HG02970 (cell line): ENCODE measurements around the gene ALX4.

ENCODE experiments used
- ATAC-seq: cut with Tn5 transposase; IDR thresholded peaks from one replicate; pipeline ENCODE4 v1.9.1; 2021; ENCODE audit warnings: mild to moderate bottlenecking, moderate library complexity, moderate number of reproducible peaks; ENCODE audit not compliant: unreplicated experiment, low FRiP score

Gene ALX4

DNA sequence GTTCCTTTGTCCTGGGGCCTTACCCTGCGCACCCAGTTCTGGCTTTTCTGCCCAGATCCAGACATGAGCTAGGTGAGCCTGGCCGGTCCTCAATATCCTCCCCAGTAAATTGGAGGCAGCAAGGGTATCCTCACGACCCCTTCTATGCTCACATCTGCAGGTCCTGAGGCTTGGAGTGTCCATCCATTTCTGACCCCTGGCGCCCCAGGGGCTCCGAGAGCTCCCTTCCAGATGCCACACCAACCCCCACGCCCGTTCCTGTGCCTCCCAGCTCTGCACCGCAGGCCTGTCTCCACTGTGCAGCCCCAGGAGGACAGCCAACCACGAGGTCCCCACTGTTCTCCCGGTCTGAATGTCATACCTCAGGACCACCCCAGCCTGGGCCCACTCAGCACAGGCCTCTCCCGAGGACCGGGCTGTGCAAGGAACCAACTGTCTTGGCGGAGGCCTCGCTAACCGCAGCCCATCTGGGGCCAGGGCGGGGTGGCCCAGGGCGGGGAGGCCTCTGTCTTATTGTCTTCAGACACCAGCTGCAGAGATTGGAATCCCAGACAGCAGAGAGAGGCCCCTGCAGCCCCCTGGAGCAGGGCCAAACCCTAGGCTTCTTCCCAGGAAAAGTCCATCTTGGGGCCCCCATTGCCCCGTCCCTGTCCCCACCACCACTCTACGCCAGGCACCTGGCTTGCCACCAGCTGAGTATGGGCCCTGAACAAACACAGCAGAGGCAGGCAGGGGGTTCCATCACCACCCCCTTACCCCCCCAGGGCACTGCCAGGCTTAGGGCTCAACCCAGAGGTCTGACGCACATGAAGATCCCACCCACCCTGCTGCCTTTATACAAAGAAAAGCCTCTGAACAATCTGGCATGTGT lies 39.3 kb downstream of the ALX4 start:
- no peak for ATAC-seq

DNA sequence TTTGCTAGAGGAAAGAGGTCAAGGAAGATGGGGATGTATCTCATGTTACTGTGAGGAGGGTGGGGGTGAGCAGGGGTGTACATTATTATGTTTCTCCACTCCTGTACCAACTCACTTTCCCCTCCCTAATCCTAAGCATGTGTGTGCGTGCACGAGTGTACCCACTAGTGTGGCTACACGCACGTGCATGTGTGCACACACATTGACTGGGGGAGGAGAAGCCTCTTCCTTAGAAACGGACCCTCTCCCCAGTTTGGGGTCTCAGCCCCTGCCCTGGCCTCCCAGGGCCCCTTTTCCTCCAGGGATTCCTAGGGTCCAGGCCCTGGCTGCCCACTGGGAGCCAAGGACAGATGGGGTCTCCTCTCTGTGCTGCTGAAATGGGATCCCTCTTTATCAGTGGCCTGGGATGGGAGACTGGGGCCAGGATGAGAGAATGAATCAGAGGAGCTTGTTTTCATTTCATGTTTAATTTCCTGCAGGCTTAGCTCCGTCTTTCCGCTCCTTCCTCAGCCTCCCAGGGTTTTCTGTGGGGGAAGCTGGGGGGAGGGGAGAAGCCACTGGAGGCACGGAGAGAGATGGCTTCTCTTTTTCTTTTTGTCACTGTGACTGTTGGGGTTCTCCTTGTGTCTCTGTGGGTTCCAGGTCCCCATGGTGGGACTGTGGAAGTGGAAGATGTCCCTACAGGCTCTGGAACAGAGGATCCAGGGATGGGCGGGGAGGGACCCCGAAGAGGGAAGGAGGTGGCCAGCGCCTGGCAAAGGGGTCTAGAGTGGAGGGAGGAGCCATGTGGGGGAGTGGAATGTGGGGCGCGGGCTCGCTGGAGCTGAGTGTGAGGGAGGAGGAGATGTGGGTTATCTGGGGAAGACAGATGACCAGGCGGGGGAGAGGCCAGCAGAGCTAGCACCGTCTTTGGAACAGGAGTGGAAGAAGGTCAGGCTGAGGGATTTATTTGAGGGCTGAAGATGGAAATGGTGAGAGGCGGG lies 40.3 kb downstream of the ALX4 start:
- no peak for ATAC-seq

DNA sequence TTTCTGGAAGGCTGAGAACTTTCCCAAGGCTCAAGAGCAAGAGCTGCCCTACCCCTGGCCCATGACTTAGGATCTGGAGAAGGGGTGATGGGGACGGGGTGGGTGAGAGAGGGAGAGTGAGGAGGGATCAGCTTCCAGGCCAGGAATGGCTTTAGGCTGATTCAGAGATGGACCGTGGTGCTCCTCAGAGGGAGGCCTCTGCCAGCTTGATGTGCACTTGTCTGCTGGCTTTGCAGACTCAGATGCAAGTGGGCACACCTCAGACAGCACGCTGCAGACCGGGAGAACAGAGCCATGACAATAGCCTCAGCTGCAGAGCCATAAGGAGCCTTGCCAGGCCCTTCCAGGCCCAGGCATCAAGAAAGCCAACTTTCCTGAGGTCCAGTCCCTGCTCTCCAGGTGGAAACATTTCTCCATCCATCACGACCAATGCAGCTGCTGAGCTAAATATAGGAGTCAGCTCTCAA lies 41.3 kb downstream of the ALX4 start:
- ATAC-seq: no peak

DNA sequence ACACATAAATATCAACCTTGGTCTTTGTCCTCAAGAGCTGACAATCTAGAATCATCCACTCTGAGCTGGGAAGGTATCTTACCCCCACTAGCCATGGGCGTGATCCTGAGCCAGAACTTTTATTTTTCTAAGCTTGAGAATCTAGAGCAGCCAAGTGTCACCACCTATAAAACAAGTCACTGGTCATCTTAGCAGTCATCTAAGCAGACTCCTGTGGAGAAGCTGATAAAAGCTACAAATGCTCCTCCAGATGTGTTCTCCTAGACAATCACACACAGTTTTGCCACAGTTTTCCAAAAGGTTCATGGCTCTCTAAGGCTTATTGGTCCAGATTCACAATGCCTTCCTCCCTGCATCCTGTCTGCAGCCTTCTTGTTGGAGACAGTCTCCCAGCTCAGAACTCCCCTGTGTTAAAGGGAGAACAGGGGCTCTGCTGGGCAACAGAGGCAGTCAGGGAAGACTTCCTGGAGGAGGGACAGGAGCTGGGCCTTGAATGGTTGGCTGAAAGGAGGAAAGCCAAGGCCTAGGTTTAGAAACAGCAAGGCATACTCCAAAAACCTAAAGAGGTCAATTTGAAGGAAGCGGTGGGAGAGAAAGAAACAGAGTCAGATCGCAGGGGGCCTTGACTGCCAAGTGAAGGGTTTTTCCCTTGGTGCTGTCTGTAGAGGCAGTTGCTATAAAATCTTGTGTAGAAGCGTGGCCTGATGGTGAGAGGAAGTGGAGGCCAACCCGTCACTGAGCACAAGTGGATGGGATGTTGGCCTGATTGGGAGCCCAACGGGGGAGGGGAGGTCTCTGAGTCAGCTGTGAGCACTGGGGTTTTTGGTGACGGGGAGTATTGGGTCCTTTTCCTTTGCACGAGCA lies 42.0 kb downstream of the ALX4 start:
- ATAC-seq: no peak

DNA sequence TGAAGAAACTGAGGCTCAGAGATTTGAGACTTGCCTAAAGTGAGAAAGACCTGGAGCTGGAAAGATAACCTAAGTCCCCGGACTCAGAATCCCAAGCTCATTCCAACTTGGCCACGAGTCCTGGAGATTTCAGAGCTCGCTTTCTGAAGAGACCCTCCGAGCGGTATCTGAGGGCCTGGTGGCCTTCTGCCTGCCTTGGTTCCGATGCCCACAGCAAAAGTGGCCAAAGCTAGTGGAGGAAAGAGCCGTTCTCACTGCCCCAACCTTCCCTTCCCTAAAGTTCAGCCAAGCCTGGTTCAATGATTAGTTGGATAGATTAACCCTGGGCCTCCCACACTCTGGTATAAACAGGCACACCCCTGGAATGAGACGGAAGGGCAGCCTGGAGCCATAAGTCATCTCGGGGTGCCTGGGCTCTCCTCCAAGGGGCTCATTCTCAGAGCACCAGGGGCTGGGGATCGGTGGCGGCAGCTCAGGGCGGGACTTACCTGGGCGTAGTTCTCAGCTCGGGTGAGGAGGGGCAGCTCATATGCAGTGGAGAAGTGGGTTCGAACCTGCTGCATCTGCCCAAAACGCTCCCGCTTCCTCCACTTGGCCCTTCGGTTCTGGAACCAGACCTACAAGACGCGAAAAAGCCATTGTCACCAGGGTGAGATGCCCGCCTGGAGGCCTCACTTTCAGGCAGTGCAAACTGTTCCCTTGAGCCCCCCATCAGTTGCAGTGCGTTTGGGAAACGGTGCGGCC lies 42.8 kb downstream of the ALX4 start:
- no peak for ATAC-seq

DNA sequence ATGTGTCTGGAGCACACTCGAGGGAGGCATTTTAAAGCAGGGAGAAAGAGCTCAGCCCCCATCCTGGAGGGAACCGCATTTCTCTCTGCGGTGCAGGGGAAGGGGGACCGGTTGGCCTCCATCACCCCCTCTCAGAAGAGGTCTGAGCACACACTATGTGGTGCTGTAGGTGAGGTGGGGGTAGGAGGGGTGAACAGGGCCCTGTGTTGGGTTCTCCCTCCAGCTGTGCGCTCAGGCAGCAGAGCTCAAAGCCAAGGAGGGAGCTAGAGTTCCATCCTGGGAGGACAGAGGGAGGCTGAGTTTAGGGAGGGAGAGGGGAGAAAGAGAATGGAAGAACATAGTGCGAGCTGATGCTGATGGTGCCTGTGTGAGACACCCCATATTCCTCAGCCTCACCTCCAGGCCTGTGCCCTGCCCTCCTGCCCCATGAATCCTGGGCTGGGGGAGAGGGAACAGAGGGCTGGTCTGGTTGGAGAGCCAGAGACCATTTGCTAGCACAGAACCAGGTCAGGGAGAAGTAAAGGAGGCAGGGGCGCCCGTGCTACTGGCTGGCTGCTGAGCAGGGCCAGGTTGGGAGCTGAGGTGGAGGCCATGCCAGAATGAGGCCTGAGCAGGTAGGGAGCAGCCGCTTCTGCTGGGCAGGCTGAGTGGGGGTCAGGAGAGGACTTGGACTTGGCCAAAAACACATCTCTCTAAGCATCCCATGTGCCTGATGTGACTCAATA lies 43.7 kb downstream of the ALX4 start:
- no peak for ATAC-seq

DNA sequence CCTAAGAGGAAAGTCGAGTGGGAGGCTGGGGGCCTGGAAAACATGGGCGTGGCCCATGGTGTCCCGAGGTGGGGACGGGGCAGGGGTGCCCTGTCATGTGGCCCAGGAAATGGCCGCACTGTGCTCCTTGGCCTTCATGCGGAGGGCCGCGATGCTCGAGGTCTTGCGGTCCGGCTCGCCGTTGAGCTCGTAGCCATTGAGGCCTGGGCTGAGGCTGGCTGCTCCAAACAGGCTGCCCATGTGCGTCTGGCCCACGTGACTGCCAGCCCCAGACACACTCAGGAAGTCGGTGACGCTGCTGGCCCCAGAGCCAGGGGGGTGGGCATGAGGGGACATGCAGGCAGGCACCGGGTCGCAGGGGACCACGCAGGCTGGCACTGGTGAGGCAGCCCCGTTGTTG lies 45.2 kb downstream of the ALX4 start:
- no peak for ATAC-seq

DNA sequence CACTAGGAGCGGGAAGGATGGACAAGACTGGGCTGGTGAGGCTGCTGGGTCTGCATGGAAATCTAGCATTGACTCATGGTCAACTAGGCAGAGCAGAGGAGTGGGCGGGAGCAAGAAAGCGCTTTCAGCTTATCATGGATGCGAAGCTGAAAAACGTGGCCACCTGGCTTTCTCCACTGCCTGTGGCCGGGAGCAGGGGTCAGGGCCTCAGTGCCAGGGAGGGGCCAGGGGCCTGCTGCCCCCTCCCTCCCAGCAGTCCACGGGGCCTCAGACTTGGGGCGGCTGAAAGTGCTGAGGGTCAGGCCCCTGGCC lies 45.5 kb downstream of the ALX4 start:
- ATAC-seq: no peak

DNA sequence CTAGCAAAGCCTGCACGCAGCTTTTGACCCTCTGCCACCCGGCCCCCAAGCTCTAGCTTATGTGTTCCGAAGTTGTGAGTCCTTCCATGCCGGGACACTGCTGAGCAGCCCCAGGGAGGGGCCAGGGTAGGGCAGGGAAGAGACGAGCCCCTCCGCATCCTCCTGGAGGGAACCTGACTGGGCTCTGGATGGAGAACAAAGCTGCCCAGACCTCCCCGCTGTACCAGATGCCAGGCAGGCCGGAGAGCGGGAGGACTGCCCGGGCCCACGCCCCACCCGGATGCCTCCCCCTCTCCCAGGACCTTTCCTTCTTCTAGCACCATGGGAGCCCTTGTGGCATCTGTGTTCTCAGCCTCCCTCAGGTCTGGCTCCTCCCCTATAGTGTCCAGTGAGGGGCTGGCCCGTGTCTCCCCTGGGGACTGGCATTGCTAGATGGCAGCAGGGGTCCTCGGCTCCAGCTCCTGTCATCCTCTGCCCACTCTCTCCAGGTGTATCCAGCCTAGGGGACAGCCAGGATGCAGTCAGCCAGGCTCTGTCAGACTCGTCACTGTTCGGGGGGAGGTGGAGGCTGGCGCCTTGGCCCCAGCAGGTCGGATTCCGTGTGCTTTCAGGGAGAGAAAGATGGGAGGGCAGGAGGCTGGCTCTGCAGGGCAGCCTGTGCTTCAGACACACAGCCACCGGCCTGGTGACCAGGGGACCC lies 46.1 kb downstream of the ALX4 start:
- ATAC-seq: no peak

DNA sequence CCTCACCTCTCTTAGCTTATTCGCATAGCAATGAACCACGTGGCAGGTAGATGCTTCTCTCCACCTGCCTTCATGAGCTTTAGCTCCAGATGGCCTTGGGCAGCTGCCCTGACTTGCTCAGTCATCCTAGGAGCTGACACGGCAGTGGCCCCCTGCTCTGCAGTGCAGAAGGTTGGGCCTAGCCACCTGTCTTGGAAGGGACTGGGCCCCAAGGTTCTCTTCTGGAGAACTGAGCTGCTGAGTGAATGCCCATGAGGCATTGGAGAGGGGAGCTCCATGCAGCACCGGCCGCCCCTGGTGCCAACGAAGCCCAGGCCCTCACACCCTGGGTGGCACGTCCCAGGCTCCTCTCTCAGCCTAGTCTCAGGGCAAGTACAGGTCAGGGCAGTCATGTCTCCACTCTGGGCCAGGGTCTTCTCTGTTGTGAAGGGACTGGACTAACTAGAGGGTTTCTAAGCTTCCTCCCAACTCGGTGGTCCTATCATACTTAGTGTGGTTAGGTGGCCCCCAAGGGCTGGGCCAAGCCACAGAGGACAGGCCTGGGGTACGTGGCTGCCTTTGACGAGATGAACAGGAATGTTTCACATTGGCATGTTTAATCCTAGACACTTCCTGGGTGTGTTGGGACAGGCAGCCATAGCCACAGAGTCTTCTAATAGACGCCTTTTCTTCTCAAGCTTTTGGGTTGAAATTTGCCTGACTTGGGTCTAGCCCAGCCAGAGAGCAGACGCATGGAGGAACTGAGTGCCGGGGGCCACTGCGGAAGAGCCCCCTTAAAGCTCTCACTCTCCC lies 47.9 kb downstream of the ALX4 start:
- ATAC-seq: no peak

DNA sequence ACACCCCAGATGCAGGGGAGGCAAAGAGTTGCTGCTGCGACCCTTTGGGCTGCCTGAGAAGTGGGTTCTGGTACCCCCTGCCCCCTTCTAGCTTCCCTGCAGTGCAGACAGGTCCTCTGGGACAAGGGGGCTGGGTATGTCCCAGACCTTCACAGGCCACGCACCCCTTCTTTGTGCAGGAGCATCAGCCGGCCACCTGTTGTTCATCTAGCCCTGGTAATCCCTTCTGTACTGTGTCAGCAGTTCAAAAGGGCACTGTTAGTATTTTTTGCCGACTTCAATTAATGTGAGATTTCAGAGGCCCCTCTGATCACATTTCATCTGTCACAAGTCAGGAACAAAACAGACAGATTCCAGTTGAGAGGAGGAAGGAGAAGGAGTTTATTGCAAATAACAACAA lies 49.9 kb downstream of the ALX4 start:
- no peak for ATAC-seq

DNA sequence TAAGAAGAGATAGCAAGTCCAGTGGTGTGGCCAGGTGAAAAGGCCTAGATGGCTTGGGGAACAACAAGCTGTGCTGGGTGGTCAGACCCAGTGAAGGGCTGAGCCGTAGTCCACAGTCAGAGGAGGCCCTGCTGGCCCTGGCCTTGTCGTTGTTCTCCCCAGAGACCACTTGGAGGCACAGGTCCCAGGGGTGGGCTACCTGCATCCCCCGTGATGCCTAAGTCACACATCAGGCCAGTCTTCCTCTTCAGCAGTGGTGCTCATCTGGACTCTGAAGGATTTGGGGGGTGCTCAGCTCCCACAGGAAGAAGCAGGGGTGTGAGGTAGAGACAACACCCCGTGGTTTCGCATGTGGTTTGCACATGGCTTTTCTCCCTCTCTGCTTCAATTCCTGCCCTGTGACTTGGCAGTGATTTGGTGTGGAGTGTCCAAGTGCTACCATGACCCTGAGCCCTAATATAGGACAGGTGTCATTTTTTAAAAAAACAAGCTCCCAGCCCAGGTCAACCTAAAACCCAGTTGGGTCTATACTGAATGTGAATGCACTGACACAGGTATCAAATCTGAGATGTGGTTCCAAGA lies 51.0 kb downstream of the ALX4 start:
- no peak for ATAC-seq

DNA sequence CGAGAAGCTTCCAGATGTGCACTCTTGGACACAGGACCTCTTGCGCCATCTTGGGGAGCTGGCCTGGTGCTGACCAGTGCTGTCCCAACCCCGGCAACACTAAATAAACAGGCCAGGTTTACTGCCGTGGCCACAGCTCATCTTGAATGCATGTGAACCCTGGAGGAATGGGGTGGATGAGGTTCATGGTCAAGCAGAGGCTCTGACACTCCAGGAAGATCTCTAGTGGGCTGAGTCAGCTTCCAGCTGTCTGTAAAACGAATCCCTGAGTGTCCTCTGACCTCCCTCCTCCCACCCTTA lies 51.8 kb downstream of the ALX4 start:
- ATAC-seq: no peak

DNA sequence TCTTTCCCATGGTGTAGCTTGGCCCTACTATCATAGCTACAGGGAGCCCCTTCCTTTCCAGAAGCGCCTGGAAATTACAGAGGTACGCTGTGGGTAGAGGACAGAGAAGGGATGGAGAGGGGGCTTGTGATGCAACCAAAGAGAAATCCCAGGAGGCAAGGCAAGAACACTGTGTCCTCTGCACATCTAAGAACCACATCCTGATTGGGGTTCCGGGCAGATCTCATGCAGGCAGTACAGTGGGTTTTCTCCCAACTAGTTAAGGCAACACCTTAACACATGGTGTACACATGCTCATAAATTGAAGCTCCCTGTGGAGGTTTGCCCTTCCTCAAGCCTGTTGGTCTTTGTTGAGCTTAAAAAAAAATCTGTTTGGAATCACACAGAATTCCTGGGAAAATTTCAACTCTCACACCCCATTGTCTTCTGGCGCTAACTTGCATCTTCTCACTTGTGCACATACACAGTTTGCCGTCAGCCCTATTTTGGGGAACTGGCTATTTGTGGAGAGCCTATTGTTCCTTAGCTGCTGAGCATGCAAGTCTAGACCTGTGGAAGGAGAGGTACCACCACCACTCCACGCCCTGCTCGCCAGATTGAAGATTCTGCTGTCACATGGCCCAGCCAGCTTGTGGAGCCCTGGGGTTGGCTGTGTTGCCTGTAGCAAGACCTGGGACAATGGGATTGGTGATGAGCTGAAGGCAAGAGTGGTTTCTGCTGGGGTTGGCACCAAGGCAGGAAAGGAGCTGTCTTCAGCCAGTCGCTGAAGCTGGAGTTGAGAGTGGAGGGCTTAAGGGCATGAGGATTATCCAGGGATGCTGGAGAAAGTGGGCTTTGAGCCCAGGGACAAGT lies 52.4 kb downstream of the ALX4 start:
- no peak for ATAC-seq

DNA sequence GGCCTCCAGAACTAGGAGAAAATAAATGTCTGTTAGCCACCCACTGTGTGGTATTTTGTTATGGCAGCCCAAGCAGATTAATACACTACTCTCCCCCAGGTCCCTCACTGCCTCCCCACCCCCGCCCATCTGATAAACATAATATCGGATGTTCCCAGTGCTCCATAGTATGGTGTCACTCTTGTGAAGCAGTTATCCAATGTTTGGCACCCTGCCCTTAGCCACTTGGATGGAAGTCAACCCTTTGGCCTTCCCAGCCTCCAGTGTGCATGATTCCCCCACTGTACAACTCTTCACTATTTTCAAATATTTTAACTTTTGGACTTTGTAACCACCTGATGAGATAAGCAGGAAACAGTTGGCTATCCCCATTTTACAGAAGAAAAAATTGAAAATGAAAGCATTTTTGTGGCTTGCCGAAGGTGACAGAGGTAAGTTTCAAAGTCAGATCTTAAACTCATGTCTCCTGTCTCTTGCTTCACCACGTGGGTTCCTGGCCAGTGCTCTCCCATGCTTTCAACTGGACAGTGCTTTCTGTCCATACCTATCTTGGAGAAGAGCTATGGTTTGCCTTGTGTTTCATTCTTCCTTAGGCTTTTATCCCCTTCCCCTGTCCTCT lies 53.2 kb downstream of the ALX4 start:
- ATAC-seq: no peak

DNA sequence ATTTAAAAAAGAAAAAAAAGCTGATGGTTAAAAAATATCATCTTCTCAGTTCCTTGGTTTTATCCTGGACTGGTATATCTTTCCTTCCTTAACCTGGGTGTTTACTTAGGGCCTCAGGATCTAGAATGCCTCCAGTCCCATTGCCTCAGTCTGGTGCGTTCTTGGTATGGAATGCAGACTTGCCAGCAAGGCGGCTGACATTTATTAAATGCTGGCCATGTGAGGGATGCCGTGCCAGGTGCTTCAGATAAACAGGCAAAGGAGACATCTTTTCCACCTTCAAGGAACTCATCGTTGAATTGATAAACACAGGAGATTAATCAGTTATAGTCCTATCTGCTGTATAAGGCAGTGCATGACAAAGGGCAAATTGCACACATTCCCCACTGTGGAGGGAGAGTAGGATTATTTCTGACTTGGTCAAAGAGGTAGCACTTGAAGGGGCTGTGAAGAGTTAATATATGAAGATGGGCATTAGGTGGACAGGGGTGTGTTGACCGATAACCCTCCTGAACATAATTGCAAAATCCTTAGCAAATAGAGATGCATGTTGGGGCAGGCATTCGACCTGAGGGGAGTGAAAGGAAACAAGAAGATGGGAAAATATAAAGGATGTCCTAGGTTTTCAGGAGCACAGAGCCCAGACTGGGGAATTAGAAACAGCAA lies 54.4 kb downstream of the ALX4 start:
- no peak for ATAC-seq
